Keratinocyte (primary cell): ENCODE data around the gene BCO1. TPM values are rescaled to one million over a fixed set of nuclear protein-coding genes. Genes with fewer than 3 reads are reported as not detected.

Experiments
- DNase-seq: peaks from one replicate; pipeline ENCODE4 v3.0.0-alpha.2; 2011; ENCODE audit warnings: low read depth, missing footprints, low spot score
- FAIRE-seq: peaks from 2 replicates; lab custom pipeline; 2011; peaks lifted over from hg19 to GRCh38; lab: Jason Lieb, UNC
- H2AFZ ChIP-seq: 2 replicates; pipeline ENCODE4 v1.6.0; 2012; ENCODE audit warnings: low read length, control low read depth, inconsistent platforms; ENCODE audit not compliant: control insufficient read depth
- H3K27ac ChIP-seq: 2 replicates; pipeline ENCODE4 v1.5.1; 2011; ENCODE audit warnings: low read length; ENCODE audit not compliant: control insufficient read depth, insufficient read depth
- H3K27me3 ChIP-seq: 3 replicates; pipeline ENCODE4 v1.6.0; 2011; ENCODE audit warnings: low read length; ENCODE audit not compliant: control insufficient read depth, insufficient read depth; ENCODE audit errors: extremely low read depth
- H3K36me3 ChIP-seq, 2 experiments: 2 replicates in 1 of 2; 3 replicates in 1 of 2; pipeline ENCODE4 v1.5.1; 2011; ENCODE audit warnings: low read length in 2 of 2, mild to moderate bottlenecking in 1 of 2; ENCODE audit not compliant: control insufficient read depth in 2 of 2, insufficient read depth in 2 of 2; ENCODE audit errors: extremely low read depth in 1 of 2
- H3K4me1 ChIP-seq: 3 replicates; pipeline ENCODE4 v1.5.1; 2011; ENCODE audit warnings: low read length; ENCODE audit not compliant: control insufficient read depth, insufficient read depth; ENCODE audit errors: extremely low read depth
- H3K4me2 ChIP-seq: 3 replicates; pipeline ENCODE4 v1.6.0; 2011; ENCODE audit warnings: low read depth, low read length; ENCODE audit not compliant: control insufficient read depth, insufficient read depth; ENCODE audit errors: extremely low read depth
- H3K4me3 ChIP-seq, 3 experiments: fragments of 200-600 bp in 1 of 3; sonication (generic) in 1 of 3; 2 replicates in 2 of 3; 3 replicates in 1 of 3; pipeline ENCODE4 v1.5.1; 2011 to 2016; ENCODE audit warnings: low read length in 3 of 3, mild to moderate bottlenecking in 3 of 3, control low read depth in 2 of 3, inconsistent platforms in 1 of 3, low read depth in 1 of 3, mixed read lengths in 1 of 3, mixed run types in 1 of 3, moderate library complexity in 1 of 3; ENCODE audit not compliant: control insufficient read depth in 2 of 3, insufficient read depth in 2 of 3; ENCODE audit errors: extremely low read depth in 1 of 3
- H3K79me2 ChIP-seq: 2 replicates; pipeline ENCODE4 v1.6.0; 2012; ENCODE audit warnings: low read length; ENCODE audit not compliant: control insufficient read depth, insufficient read depth
- H3K9ac ChIP-seq: 3 replicates; pipeline ENCODE4 v1.6.0; 2011; ENCODE audit warnings: low read length; ENCODE audit not compliant: control insufficient read depth, insufficient read depth; ENCODE audit errors: extremely low read depth
- H3K9me1 ChIP-seq: 3 replicates; pipeline ENCODE4 v1.6.0; 2011; ENCODE audit warnings: low read length; ENCODE audit not compliant: control insufficient read depth, insufficient read depth; ENCODE audit errors: extremely low read depth
- H3K9me3 ChIP-seq: 2 replicates; pipeline ENCODE4 v1.5.1; 2012; ENCODE audit warnings: low read depth, low read length; ENCODE audit not compliant: control insufficient read depth
- H4K20me1 ChIP-seq: 3 replicates; pipeline ENCODE4 v1.6.0; 2011; ENCODE audit warnings: low read length; ENCODE audit not compliant: control insufficient read depth, insufficient read depth; ENCODE audit errors: extremely low read depth
- EZH2 ChIP-seq: IDR thresholded peaks from one replicate; pipeline ENCODE4 v1.6.1; 2012; ENCODE audit warnings: inconsistent platforms, mild to moderate bottlenecking, low read length, moderate library complexity
- dilution Hi-C: fragments of 300-500 bp; cut with MboI; formaldehyde crosslinking; loops from one replicate; pipeline ENCODE4 v1.7.0; 2020; ENCODE audit warnings: low sequenced_read_pairs; ENCODE audit not compliant: extremely low pct_ligation_motif_present
- polyA plus RNA-seq, 5 experiments: library from polyadenylated mRNA; depleted of rRNA in 3 of 5; stranded (reverse) in 3 of 5; stranded (forward) in 1 of 5; unstranded in 1 of 5; fragments of >200 nt; gene quantifications; 1 replicate in 1 of 5; 2 replicates in 3 of 5; 3 replicates in 1 of 5; pipeline versions ENCODE4 v1.2.1 to v1.2.3, GENCODE V29; 2011 to 2012; ENCODE audit warnings: missing spikeins in 2 of 5, low read depth in 1 of 5, low replicate concordance in 1 of 5
- TF ChIP-seq, protein P1 (sequence below), 3 experiments: IDR thresholded peaks in 1 of 3; conservative IDR thresholded peaks in 1 of 3; optimal IDR thresholded peaks in 1 of 3; 2 replicates in 2 of 3; 3 replicates in 1 of 3; pipeline versions ENCODE3 to v1.5.1; 2011; ENCODE audit warnings: low read length in 3 of 3, mild to moderate bottlenecking in 3 of 3, moderate library complexity in 2 of 3, control low read depth in 1 of 3, inconsistent platforms in 1 of 3; ENCODE audit not compliant: insufficient read depth in 2 of 3; ENCODE audit errors: extremely low read depth in 1 of 3

BCO1 gene
- polyA plus RNA-seq, 1 donor (not counting 4 experiments of a cell fraction or from before 2014, with no cell fraction given): 0.07 TPM

DNA sequence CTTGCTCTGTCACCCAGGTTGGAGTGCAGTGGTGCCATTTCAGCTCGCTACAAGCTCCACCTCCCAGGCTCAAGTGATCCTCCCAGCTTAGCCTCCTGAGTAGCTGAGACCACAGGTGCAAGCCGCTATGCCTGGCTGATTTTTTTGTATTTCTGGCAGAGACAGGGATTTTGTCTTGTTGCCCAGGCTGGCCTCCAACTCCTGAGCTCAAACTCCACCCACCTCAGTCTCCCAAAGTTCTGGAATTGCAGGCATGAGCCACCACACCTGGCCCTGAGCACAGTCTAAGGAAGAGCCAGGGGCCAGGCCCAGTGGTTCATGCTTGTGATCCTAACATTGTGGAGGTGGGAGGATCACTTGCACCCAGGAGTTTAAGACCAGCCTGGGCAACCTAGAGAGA, 21.8 kb upstream of the BCO1 start:
- TF ChIP-seq, protein P1, sequence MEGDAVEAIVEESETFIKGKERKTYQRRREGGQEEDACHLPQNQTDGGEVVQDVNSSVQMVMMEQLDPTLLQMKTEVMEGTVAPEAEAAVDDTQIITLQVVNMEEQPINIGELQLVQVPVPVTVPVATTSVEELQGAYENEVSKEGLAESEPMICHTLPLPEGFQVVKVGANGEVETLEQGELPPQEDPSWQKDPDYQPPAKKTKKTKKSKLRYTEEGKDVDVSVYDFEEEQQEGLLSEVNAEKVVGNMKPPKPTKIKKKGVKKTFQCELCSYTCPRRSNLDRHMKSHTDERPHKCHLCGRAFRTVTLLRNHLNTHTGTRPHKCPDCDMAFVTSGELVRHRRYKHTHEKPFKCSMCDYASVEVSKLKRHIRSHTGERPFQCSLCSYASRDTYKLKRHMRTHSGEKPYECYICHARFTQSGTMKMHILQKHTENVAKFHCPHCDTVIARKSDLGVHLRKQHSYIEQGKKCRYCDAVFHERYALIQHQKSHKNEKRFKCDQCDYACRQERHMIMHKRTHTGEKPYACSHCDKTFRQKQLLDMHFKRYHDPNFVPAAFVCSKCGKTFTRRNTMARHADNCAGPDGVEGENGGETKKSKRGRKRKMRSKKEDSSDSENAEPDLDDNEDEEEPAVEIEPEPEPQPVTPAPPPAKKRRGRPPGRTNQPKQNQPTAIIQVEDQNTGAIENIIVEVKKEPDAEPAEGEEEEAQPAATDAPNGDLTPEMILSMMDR (optimal IDR thresholded peaks at IDR 0.05 in 1 of 3, IDR thresholded peaks at IDR 0.05 in 1 of 3, conservative IDR thresholded peaks at IDR 0.05 in 1 of 3; ENCODE audit: extremely low read depth in 1 of 3, insufficient read depth in 2 of 3, low read length in 3 of 3): no peak
- no peak for TF ChIP-seq EZH2
- H3K4me1 ChIP-seq: no peaks in the 10 kb centered on the region
- peaks cover 3% of the 10 kb centered on the region for H3K27me3 ChIP-seq
- no peak overlapping the region for H3K9ac ChIP-seq
- H3K4me2 ChIP-seq: no peak overlapping the region
- no peak for FAIRE-seq
- dilution Hi-C loops: no loop called here
- H2AFZ ChIP-seq: no peak overlapping the region
- H3K9me3 ChIP-seq: no peaks in the 10 kb centered on the region
- DNase-seq: no peak
- no peak overlapping the region for H3K27ac ChIP-seq
- no peak overlapping the region for H3K4me3 ChIP-seq
- H3K36me3 ChIP-seq: no peaks in the 10 kb centered on the region
- H3K79me2 ChIP-seq: no peaks in the 10 kb centered on the region
- no peaks in the 10 kb centered on the region for H4K20me1 ChIP-seq
- no peaks in the 10 kb centered on the region for H3K9me1 ChIP-seq

DNA sequence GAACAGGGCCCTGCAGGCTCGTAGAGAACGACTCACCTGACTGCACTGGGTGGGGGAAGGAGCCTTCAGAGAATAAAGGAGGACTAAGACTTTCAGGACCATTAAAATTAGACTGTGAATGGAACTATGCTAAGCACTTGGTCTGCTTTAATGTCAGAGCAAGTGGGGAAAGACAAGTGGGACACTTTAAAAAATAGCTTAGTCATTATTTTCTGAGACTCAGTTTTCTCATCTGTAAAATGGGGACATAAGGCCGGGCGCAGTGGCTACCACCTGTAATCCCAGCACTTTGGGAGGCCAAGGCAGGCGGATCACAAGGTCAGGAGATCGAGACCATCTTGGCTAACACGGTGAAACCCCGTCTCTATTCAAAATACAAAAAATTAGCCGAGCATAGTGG, 19.3 kb upstream of the BCO1 start:
- no peaks in the 10 kb centered on the region for H3K79me2 ChIP-seq
- TF ChIP-seq, protein P1 (optimal IDR thresholded peaks at IDR 0.05 in 1 of 3, IDR thresholded peaks at IDR 0.05 in 1 of 3, conservative IDR thresholded peaks at IDR 0.05 in 1 of 3; ENCODE audit: extremely low read depth in 1 of 3, insufficient read depth in 2 of 3, low read length in 3 of 3): no peak
- TF ChIP-seq EZH2: no peak

More for the DNA sequence above, 19.3 kb upstream of the BCO1 start:
- H3K9ac ChIP-seq: no peak overlapping the region
- H4K20me1 ChIP-seq: no peaks in the 10 kb centered on the region
- DNase-seq (no peak), FAIRE-seq (no peak)
- H3K9me3 ChIP-seq: no peaks in the 10 kb centered on the region
- dilution Hi-C loops: no loop called here
- no peak overlapping the region for H3K4me2 ChIP-seq
- no peaks in the 10 kb centered on the region for H3K9me1 ChIP-seq
- no peaks in the 10 kb centered on the region for H3K27me3 ChIP-seq
- H3K4me3 ChIP-seq: no peak overlapping the region
- no peak overlapping the region for H2AFZ ChIP-seq
- H3K27ac ChIP-seq: no peak overlapping the region
- H3K36me3 ChIP-seq: no peaks in the 10 kb centered on the region
- no peaks in the 10 kb centered on the region for H3K4me1 ChIP-seq
